Measurements from ENCODE around the gene MRGPRG.

GRCh38 chr11:3207526-3208189 lies 11.0 kb downstream of the MRGPRG start:
- TF ChIP-seq, protein P1, sequence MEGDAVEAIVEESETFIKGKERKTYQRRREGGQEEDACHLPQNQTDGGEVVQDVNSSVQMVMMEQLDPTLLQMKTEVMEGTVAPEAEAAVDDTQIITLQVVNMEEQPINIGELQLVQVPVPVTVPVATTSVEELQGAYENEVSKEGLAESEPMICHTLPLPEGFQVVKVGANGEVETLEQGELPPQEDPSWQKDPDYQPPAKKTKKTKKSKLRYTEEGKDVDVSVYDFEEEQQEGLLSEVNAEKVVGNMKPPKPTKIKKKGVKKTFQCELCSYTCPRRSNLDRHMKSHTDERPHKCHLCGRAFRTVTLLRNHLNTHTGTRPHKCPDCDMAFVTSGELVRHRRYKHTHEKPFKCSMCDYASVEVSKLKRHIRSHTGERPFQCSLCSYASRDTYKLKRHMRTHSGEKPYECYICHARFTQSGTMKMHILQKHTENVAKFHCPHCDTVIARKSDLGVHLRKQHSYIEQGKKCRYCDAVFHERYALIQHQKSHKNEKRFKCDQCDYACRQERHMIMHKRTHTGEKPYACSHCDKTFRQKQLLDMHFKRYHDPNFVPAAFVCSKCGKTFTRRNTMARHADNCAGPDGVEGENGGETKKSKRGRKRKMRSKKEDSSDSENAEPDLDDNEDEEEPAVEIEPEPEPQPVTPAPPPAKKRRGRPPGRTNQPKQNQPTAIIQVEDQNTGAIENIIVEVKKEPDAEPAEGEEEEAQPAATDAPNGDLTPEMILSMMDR (IDR thresholded peaks at IDR 0.05): no peak
- no peak for TF ChIP-seq POLR2A (IDR thresholded peaks at IDR 0.05)

All from tibial nerve (tissue), 3 donors.